ENCODE data around the gene HS6ST3.

- TF ChIP-seq POLR2A (IDR thresholded peaks at IDR 0.05): no peak
- no peak for TF ChIP-seq CTCF (IDR thresholded peaks at IDR 0.05)
Measured at GRCh38 chr13:96381681-96382080, 291.8 kb downstream of the HS6ST3 start.
